ENCODE results near the gene OLIG1.

OLIG1 gene

DNA sequence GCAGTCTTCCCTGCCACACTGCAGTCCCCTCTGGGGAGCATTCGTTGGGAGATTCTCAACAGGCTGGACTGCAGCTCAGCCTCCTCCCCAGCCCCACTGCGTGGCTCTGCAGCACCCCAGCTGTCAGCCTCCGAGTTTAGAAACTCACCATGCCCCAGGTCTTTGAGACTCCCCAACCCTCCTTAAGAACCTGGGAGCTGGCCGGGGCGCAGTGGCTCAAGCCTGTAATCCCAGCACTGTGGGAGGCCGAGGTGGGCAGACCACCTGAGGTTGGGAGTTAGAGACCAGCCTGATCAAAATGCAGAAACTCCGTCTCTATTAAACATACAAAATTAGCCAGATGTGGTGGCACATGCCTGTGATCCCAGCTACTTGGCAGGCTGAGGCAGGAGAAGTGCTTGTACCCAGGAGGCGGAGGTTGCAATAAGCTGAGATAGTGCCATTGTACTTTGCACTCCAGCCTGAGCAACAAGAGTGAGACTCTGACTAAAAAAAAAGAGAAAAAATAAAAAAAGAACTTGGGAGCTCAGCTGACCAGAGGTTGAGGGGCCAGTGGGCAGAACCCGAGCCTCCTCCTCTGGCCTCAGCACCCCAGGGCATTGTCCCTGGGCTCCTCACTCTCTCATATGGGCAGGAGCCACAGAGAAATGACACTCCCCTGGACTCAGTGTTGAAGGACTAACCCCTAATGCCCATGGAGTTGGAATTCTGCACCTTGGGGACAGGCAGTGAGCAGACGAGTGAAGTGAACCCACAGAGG is 38.6 kb upstream of the OLIG1 start:
- no peak for DNase-seq

DNA sequence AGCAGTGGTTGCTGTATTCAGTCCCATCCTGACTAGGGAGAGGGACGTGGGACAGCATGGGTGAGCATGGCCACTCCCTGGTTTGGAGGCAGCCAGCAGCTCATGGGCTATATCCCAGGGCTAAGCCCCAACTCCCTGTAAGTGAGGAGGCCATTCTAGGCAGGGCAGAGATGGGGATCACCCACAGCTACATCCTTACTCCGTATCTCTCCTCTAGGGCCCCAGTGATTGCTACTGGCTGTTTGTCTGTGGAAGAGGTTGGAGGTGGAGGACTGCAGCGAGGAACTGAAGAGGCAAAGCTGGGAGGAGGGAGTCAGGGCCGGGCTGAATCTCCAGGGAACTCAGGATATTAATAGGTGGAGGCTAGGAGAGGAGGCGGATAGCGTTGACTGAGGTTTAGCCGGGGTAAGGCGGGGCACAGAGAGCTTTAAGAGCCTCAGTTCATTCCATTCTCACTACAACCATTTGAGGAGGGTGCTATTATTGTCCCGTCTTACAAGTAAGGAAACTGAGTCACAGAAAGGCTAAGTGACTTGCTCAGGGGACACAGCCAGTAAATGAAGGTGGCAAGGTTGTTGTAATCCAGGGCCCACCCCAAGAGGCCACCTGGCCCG is 37.4 kb upstream of the OLIG1 start:
- no peak for DNase-seq

GRCh38 chr21:33033094-33033951 is 36.6 kb upstream of the OLIG1 start:
- DNase-seq = no peak

DNA sequence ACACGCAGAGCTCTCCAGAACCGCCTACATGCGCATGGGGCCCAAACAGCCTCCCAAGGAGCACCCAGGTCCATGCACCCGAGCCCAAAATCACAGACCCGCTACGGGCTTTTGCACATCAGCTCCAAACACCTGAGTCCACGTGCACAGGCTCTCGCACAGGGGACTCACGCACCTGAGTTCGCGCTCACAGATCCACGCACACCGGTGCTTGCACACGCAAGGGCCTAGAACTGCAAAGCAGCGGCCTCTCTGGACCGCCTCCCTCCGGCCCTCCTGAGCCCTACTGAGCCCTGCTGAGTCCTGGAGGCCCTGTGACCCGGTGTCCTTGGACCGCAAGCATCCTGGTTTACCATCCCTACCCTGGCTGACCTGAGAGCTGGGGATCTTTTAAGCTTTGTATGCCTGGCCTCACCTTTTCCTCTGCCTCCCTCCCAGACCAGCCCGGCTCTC is 36.0 kb upstream of the OLIG1 start:
- DNase-seq = no peak

GRCh38 chr21:33035147-33035546 is 34.8 kb upstream of the OLIG1 start:
- no peak for DNase-seq

DNA sequence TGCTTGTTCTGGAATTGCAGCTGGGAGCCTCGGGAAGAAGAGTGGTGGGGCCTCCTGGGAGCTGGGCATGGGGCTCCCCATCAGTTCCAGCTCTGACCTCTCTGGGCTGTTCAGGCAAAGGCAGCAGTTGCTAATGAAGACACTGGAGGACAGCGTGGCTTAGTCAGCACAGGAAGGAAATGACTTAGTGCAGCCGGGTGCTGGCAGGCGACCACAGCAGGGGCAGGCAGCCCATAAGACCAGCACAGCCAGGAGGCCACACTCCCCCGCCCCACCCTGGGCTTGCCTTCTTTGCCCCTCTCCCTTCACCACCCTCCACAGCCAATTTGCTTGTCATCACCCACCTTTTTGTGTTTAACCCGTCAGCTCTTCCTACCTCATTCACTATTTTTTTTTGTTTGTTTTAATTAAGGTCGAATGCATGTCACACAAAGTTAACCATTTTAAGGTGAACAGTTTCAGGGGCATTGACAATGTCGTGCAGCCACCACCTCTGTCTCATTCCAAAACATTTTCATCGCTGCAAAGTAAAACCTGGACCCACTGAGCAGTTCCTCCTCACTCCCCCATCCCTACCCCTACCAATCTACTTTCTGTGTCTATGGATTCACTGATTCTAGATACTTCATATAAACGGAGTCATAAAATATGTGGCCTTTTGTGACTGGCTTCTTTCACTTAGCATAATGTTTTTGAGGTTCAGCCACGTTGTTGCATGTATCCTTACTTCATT is 33.3 kb upstream of the OLIG1 start:
- DNase-seq = no peak

GRCh38 chr21:33037501-33037900 is 32.4 kb upstream of the OLIG1 start:
- DNase-seq = no peak

DNA sequence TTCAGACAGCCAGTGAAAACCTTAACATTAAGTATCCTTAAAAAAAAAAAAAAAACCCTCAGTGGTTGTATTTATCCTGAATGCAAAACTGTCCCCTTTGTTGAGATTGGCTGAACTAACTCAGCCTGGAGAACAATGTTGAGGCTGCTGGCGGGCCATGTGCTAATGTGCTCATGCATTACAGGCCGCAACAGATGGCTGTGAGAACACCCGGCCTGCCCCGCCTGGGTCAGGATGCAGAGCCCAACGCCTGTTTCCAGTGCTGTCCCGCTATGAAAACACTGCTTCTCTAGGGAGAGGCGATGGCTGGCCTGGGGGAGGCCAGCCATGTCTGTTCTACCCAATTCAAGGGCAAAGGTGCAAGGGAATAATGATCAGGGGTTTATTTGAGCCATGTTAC is 30.4 kb upstream of the OLIG1 start:
- peak; percentile 85 for DNase-seq

DNA sequence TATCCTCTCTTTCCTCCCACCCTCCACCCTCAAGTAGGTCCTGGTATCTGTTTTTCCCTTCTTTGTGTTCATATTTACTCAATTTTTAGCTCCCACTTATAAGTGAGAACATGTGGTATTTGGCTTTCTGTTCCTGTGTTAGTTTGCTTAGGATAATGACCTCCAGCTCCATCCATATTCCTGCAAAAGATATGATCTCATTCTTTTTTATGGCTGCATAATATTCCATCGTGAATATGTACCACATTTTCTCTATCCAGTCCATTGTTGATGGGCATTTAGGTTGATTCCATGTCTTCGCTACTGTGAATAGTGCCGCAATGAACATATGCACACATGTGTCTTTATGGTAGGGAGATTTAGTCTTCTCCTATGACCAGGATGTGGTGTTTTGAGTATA is 29.7 kb upstream of the OLIG1 start:
- DNase-seq = no peak

DNA sequence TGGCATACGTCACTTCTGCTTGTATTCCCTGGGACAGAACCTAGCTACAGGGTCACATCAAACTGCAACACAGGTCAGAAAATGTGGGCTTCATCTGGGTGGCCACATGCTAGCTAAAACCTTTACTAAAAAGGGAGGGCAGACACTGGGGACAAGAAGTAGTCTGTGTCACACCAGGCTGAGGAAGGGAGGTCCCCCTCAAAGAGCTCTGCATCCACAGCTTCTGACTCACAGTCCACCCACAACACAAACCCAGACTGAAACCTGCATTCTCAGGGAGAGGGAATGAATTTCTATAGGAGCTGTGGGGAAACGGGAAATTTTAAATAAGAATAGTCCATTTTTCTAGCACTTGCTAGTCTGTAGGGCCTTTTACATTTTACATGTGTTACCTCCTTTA is 28.0 kb upstream of the OLIG1 start:
- DNase-seq = no peak

GRCh38 chr21:33042812-33043211 is 27.1 kb upstream of the OLIG1 start:
- peak; percentile 19 for DNase-seq

DNA sequence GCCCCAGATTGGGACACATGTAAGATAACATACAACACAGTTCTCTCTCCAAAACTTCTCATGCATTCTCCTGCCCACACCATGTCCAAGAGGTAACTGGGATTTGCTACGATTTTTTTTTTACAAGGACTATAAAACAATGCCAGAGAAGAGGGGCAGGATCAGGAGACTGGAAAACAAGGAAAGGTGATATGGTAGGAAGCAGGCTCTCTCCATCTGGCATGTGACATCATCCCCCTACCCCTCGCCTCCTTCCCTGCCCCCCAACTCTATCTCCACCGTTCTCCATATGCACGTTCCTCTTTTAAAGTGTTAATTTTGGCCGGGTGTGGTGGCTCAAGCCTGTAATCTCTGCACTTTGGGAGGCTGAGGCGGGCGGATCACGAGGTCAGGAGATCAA is 23.5 kb upstream of the OLIG1 start:
- DNase-seq = peak; percentile 94

DNA sequence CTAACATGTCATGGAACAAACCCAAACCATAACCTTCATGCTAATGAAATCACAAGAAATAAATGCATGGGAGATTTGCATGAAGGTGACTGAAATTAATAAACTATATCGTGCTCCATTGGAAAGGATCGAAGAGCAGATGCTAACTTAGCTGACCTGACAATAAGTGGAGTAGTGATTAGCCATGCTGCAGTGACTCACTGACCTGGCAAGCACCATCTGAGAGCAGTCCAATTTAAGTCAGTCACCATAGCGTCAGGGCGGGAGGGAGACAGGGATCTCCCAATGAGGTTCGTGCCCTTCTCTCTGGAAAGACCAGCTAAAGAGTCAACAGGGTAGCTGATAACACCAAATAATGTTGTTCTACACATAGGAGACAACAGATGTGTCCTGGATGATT is 22.7 kb upstream of the OLIG1 start:
- peak; percentile 57 for DNase-seq

DNA sequence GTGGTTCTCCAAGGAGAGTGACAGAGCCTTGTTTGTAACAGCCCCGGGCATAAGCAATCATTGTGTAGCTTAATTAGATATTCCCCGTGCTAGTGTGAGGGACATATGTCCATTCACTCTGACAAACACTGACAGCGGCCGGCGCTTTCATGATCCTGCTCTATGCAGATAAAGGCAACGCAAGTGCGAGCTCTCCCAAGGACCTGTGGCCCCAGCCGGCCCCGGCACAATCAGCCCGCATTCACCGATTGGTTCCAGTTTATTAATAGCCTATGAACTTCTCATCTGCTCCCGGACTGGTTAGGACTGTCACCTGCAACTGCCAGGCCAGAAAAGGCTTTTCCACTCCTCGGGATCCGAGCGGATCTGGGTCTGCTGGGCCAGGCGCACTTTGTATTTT is 18.0 kb upstream of the OLIG1 start:
- DNase-seq = no peak

GRCh38 chr21:33053951-33054350 is 16.0 kb upstream of the OLIG1 start:
- no peak for DNase-seq

GRCh38 chr21:33055991-33056390 is 13.9 kb upstream of the OLIG1 start:
- DNase-seq = no peak

GRCh38 chr21:33057385-33057940 is 12.5 kb upstream of the OLIG1 start:
- DNase-seq = no peak

DNA sequence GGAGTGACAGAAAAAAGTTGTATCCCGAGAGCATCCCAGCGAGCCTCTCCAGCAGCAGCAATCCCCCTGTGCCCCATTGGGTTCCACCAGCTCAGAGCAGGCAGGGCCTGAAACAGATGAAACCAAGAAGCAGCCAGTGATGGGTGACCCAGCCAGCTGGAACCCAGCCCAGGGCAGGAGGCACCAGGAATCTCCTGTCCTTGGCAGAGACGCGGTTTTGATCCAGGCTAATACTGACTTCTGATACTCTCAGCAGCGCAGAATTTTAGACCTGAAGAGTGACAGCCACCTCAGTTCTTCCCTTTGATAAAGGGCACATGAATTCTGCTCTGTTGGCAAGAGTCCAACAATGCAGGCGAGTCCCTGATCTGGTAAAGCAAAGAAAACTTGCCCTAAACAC is 11.4 kb upstream of the OLIG1 start:
- DNase-seq = peak; percentile 94

DNA sequence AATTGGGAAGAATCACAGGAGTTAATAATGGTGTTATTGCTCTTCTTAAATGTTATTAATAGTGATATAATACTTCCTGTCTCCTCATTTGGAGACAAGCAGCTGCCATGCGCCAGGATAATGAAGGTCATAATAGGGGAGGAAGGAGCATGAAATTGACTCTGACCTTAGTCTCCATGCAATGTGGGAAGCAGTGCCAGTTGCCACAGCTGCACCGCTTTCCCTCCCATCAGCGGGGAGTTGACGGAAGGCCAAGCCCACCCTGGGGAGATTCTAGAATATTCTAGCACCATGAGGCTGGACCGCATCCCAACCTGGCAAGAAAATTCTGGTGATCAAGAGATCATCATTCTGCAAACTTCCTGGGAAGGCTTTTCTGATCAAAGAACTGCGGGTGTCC is 11.0 kb upstream of the OLIG1 start:
- DNase-seq = no peak

GRCh38 chr21:33059380-33059841 is 10.5 kb upstream of the OLIG1 start:
- no peak for DNase-seq

DNA sequence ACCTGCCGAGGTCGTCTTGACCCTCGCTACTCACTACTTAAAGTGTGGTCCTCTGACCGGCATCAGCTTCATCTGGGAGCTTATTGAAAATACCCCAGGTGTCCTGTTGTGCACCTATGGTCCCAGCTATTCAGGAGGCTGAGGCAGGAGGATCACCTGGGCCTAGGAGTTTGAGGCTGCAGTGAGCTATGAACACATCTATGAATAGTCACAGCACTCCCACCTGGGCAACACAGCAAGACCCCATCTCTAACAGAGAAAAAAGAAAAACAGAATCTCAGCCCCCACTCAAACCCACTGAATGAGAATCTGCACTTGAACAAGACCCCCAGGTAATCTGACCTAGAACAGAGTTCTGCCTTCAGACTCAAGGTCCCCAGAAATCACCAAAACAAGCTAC is 8.7 kb upstream of the OLIG1 start:
- DNase-seq = no peak

DNA sequence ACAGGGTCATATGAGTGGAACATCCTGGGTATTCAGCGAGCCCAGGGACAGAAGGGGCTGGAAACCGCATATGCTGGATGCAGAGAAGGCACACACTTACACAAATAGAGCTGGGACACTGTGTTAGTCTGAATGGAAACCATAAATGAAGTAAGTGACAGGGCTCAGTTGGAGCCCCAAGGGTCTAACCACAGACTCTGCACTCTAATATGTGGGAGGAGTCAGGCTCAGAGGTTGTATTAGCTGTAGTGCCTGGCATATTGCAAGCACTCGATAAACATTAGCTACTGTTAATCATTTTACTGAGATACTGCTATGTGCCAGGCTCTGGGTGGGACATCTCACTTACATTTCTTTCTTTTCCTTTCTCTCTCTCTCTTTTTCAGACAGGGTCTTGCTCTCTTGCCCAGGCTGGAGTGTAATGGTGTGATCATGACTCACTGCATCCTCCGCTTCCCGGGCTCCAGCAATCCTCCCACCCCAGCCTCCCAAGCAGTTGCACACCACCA is 6.5 kb upstream of the OLIG1 start:
- no peak for DNase-seq

All from NCI-H2171 treated with DMSO at 0.1 percent for 48 hours (cell line).